ENCODE data around the gene HSF2BP. TPM values are rescaled to one million over a fixed set of nuclear protein-coding genes. Genes with fewer than 3 reads are reported as not detected.
"Not testable (repeated sequence)": the region's sequence is repeated elsewhere in the genome, so short reads cannot be mapped to it uniquely, and the experiment has no call there.

Gene HSF2BP
- total RNA-seq, 4 donors from 2014 or later: 0.57 to 1.6 (median 0.59) TPM; not detected in 1

DNA sequence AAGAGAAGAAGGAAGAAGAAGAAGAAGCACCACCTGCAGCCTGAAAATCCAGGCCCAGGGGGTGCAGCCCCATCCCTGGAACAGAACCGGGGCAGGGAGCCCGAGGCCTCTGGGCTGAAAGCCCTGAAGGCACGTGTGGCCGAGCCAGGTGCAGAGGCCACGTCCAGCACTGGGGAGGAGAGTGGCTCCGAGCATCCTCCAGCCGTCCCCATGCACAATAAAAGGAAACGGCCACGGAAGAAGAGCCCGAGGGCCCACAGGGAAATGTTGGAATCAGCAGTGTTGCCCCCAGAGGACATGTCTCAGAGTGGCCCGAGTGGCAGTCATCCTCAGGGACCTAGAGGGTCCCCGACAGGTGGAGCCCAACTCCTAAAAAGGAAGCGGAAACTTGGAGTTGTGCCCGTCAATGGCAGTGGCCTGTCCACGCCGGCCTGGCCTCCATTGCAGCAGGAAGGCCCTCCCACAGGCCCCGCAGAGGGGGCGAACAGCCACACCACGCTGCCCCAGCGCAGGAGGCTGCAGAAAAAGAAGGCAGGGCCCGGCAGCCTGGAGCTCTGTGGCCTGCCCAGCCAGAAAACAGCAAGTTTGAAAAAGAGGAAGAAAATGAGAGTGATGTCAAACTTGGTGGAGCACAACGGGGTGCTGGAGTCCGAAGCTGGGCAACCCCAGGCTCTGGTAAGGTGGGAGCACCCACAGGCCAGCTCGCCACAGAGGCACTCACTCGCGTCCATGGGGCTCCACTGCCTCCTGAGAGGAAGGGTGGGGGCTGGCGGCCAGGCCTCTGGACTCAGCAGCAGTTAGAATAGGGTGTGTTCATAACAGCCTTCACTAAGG lies 28.5 kb upstream of the HSF2BP start:
- Histone ChIP-seq H3K4me1 (no peaks in the 10 kb centered on the region), H3K4me3 (no peak overlapping the region), H3K36me3 (peaks cover 96% of the 10 kb centered on the region), H3K27ac (no peak overlapping the region), H3K27me3 (no peaks in the 10 kb centered on the region), H3K9me3 (no peaks in the 10 kb centered on the region)
- TF ChIP-seq POLR2A (IDR thresholded peaks at IDR 0.05) (no peak), POLR2AphosphoS5 (IDR thresholded peaks at IDR 0.05) (no peak), EP300 (IDR thresholded peaks at IDR 0.05) (no peak)
- TF ChIP-seq, protein P1, sequence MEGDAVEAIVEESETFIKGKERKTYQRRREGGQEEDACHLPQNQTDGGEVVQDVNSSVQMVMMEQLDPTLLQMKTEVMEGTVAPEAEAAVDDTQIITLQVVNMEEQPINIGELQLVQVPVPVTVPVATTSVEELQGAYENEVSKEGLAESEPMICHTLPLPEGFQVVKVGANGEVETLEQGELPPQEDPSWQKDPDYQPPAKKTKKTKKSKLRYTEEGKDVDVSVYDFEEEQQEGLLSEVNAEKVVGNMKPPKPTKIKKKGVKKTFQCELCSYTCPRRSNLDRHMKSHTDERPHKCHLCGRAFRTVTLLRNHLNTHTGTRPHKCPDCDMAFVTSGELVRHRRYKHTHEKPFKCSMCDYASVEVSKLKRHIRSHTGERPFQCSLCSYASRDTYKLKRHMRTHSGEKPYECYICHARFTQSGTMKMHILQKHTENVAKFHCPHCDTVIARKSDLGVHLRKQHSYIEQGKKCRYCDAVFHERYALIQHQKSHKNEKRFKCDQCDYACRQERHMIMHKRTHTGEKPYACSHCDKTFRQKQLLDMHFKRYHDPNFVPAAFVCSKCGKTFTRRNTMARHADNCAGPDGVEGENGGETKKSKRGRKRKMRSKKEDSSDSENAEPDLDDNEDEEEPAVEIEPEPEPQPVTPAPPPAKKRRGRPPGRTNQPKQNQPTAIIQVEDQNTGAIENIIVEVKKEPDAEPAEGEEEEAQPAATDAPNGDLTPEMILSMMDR (IDR thresholded peaks at IDR 0.05): no peak
- DNase-seq (ENCODE audit: low spot score in 2 of 2): no peak
- 89% methylated on average over 21 of the region's 27 CpGs for WGBS

DNA sequence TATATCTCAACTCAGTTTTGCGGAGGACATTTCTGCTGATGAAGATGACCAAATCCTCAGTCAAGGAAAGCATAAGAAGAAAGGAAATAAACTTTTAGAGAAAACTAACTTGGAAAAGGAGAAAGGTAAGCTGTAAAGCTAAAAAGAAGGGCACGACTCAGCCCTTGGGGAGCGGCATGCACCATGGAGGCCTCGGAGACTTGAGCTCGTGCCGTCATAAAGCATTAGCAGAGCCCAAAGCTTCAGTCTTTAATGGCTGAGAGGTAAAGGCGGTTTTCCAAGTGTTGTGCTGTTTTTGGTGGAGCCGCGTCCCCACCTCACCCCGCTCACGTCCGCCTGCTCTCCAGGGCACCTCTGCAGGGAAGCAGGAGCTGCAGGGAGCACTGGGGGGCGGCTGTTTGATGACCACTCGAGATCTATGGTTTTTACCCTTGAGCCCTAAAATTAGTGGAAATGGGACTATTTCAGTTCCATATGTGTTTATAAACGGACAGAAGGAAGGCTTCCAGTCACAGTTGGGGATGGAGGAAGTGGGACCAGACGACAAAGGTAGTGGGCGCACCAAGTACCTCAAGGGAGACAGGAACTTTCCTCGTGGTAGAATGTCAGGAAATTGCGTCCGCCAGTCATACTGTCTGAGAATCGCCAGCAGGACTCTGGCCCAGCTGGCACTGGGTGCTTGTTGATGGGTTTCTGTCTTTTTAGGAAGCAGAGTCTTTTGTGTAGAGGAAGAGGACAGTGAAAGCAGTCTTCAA lies 27.7 kb upstream of the HSF2BP start:
- no peak overlapping the region for H3K4me3 ChIP-seq
- H3K4me1 ChIP-seq: no peaks in the 10 kb centered on the region
- no peak overlapping the region for H3K27ac ChIP-seq
- no peaks in the 10 kb centered on the region for H3K27me3 ChIP-seq
- no peak for TF ChIP-seq POLR2A (IDR thresholded peaks at IDR 0.05)
- TF ChIP-seq, protein P1 (IDR thresholded peaks at IDR 0.05): no peak
- no peak for TF ChIP-seq POLR2AphosphoS5 (IDR thresholded peaks at IDR 0.05)
- no peak for TF ChIP-seq EP300 (IDR thresholded peaks at IDR 0.05)
- DNase-seq (ENCODE audit: low spot score in 2 of 2): no peak
- H3K9me3 ChIP-seq: no peaks in the 10 kb centered on the region
- peaks cover 88% of the 10 kb centered on the region for H3K36me3 ChIP-seq
- 92% methylated on average over 21 of the region's 21 CpGs for WGBS

DNA sequence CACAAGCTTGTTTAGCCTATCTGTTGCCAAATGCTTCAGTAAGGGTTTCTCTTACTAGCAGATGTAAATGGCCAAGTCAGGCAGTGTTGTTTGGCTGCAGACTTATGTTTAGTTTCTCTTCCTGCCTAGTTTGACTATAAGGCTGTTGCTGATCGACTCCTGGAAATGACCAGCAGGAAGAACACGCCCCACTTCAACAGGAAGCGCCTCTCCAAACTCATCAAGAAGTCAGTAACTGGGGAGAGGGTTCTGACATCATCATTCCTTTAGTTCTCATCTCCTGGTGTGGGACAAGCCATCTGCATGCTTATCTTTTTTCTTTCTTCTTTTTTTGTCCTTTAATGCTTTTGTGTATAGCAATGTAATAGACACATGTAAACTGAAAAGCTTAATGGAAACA lies 25.1 kb upstream of the HSF2BP start:
- DNase-seq (ENCODE audit: low spot score in 2 of 2): no peak
- Histone ChIP-seq H3K4me1 (no peaks in the 10 kb centered on the region), H3K36me3 (peaks cover 84% of the 10 kb centered on the region), H3K27ac (no peak overlapping the region), H3K4me3 (no peak overlapping the region), H3K9me3 (no peaks in the 10 kb centered on the region), H3K27me3 (no peaks in the 10 kb centered on the region)
- no peak for TF ChIP-seq POLR2A (IDR thresholded peaks at IDR 0.05)
- no peak for TF ChIP-seq POLR2AphosphoS5 (IDR thresholded peaks at IDR 0.05)
- TF ChIP-seq, protein P1 (IDR thresholded peaks at IDR 0.05): no peak
- TF ChIP-seq EP300 (IDR thresholded peaks at IDR 0.05): no peak
- WGBS: 59% methylated on average over 3 of the region's 3 CpGs

DNA sequence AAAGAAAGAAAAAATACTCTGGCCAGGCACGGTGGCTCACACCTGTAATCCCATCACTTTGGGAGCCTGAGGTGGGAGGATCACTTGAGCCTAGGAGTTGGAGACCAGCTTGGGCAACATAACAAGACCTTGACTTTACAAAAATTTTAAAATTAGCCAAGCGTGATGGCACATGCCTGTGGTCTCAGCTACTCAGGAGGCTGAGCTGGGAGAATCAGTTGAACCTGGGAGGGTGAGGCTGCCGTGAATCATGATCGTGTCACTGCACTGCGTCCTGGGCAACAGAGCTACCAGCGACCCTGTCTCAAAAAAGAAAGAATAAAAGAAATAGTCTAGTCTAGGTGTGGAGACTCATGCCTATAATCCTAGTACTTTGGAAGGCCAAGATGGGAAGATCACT lies 22.4 kb upstream of the HSF2BP start:
- Histone ChIP-seq H3K27ac (no peak overlapping the region), H3K9me3 (no peaks in the 10 kb centered on the region), H3K27me3 (no peaks in the 10 kb centered on the region), H3K4me1 (no peaks in the 10 kb centered on the region), H3K4me3 (no peak overlapping the region), H3K36me3 (peaks cover 71% of the 10 kb centered on the region)
- no peak for DNase-seq (ENCODE audit: low spot score in 2 of 2)
- WGBS: 97% methylated on average over 6 of the region's 6 CpGs
- no peak for TF ChIP-seq POLR2AphosphoS5 (IDR thresholded peaks at IDR 0.05)
- no peak for TF ChIP-seq EP300 (IDR thresholded peaks at IDR 0.05)
- TF ChIP-seq, protein P1 (IDR thresholded peaks at IDR 0.05): no peak
- TF ChIP-seq POLR2A (IDR thresholded peaks at IDR 0.05): no peak

DNA sequence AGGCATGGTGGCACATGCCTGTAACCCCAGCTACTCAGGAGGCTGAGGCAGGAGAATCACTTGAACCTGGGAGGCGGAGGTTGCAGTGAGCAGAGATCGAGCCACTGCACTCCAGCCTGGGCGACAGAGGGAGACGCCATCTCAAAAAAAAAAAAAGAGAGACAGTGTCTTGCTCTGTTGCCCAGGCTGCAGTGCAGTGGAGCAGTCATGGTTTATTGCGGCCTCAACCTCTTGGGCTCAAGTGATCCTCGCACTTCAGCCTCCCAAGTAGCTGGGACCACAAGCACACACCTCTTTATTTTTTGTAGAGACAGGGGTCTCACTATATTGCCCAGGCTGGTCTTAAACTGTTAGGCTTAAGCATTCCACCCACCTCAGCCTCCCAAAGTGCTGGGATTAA lies 21.1 kb upstream of the HSF2BP start:
- H3K4me3 ChIP-seq; H3K27ac ChIP-seq; H3K4me1 ChIP-seq; H3K9me3 ChIP-seq; H3K27me3 ChIP-seq; DNase-seq (ENCODE audit: low spot score in 2 of 2): not testable (repeated sequence)
- peaks cover 70% of the 10 kb centered on the region for H3K36me3 ChIP-seq
- WGBS: 96% methylated on average over 6 of the region's 6 CpGs

Measured in suprapubic skin (tissue), 4 donors.